GM12878 (cell line): ENCODE results near the gene ZNF652. TPM values are rescaled to one million over a fixed set of nuclear protein-coding genes. Genes with fewer than 3 reads are reported as not detected.

Source experiments
- ATAC-seq: fragments of 200-7000 bp; cut with Tn5 transposase; 3 replicates; pipeline ENCODE4 v1.9.1; 2020; ENCODE audit warnings: mild to moderate bottlenecking, moderate library complexity
- BruUV-seq: library from RNA; stranded (reverse); fragments of 400-500 nt; replicated peaks from 2 replicates; lab custom pipeline; 2021; lab: Mats Ljungman, UMichigan
- CTCF ChIA-PET: fragments of 300-600 bp; sonication (Branson Sonifier 250); formaldehyde crosslinking; extraction: SDS; loops from one replicate; lab custom pipeline; 2021; ENCODE audit warnings: inconsistent platforms; lab: Yijun Ruan, JAX
- POLR2A ChIA-PET: fragments of 350-600 bp; formaldehyde crosslinking; extraction: SDS; loops from one replicate; lab custom pipeline; 2021; ENCODE audit warnings: inconsistent platforms; lab: Charles Lee
- RAD21 ChIA-PET: fragments of 300-600 bp; sonication (Branson Sonifier 250); formaldehyde crosslinking; loops from one replicate; lab custom pipeline; 2023; ENCODE audit warnings: antibody characterized with exemption; ENCODE audit not compliant: unreplicated experiment; lab: Charles Lee
- SMC1A ChIA-PET: fragments of 300-600 bp; sonication (Branson Sonifier 250); formaldehyde crosslinking; loops from one replicate; lab custom pipeline; 2023; ENCODE audit not compliant: unreplicated experiment, uncharacterized antibody; lab: Charles Lee
- DNase-seq: peaks from one replicate; pipeline ENCODE4 v3.0.0-alpha.2; 2011; ENCODE audit warnings: low read depth, low spot score
- FAIRE-seq: peaks from 3 replicates; lab custom pipeline; 2011; peaks lifted over from hg19 to GRCh38; lab: Jason Lieb, UNC
- H2AFZ ChIP-seq: 2 replicates; pipeline ENCODE4 v1.6.0; 2011; ENCODE audit warnings: low read depth, low read length, control low read depth; ENCODE audit not compliant: control insufficient read depth
- H3K27ac ChIP-seq: 2 replicates; pipeline ENCODE4 v1.5.1; 2011; ENCODE audit warnings: control low read depth; ENCODE audit not compliant: control insufficient read depth, insufficient read depth
- H3K27me3 ChIP-seq, 2 experiments: replicated peaks in 1 of 2; 2 replicates each; pipeline versions ENCODE4 v1.6.0 to v1.6.1; 2011; ENCODE audit warnings: low read length in 1 of 2; ENCODE audit not compliant: control insufficient read depth in 2 of 2, insufficient read depth in 2 of 2
- H3K36me3 ChIP-seq, 2 experiments: 2 replicates each; pipeline ENCODE4 v1.5.1; 2011; ENCODE audit warnings: low read length in 1 of 2; ENCODE audit not compliant: control insufficient read depth in 2 of 2, insufficient read depth in 2 of 2
- H3K4me1 ChIP-seq: 2 replicates; pipeline ENCODE4 v1.6.1; 2011; ENCODE audit warnings: mild to moderate bottlenecking, low read length, moderate library complexity, mixed read lengths; ENCODE audit not compliant: control insufficient read depth, insufficient read depth
- H3K4me2 ChIP-seq: 2 replicates; pipeline ENCODE4 v1.6.0; 2011; ENCODE audit warnings: control low read depth; ENCODE audit not compliant: control insufficient read depth, insufficient read depth
- H3K4me3 ChIP-seq: fragments of 200-600 bp; sonication (generic); 2 replicates; pipeline ENCODE4 v1.5.1; 2016
- H3K79me2 ChIP-seq: 2 replicates; pipeline ENCODE4 v1.6.0; 2011; ENCODE audit warnings: low read length; ENCODE audit not compliant: control insufficient read depth, insufficient read depth
- H3K9ac ChIP-seq: 2 replicates; pipeline ENCODE4 v1.8.0; 2011; ENCODE audit warnings: low read length, control low read depth, mixed read lengths; ENCODE audit not compliant: control insufficient read depth, insufficient read depth
- H3K9me3 ChIP-seq: replicated peaks from 3 replicates; pipeline ENCODE4 v1.5.1; 2011; ENCODE audit warnings: mild to moderate bottlenecking, low read length; ENCODE audit not compliant: control insufficient read depth, insufficient read depth
- H4K20me1 ChIP-seq: 2 replicates; pipeline ENCODE4 v1.6.0; 2011; ENCODE audit not compliant: control insufficient read depth, insufficient read depth
- ATF7 ChIP-seq: fragments of 450-650 bp; IDR thresholded peaks from 2 replicates; pipeline ENCODE4 v1.6.1; 2016; ENCODE audit warnings: low read depth, mild to moderate bottlenecking
- CBFB ChIP-seq: IDR thresholded peaks from 2 replicates; pipeline ENCODE4 v1.6.1; 2016; ENCODE audit warnings: antibody characterized with exemption, low read depth
- GABPA ChIP-seq: IDR thresholded peaks from 2 replicates; pipeline ENCODE4 v1.6.1; 2014; ENCODE audit warnings: antibody characterized with exemption, low read depth, mild to moderate bottlenecking, inconsistent platforms
- IRF5 ChIP-seq: fragments of 450-650 bp; IDR thresholded peaks from 2 replicates; pipeline ENCODE4 v1.6.1; 2017; ENCODE audit warnings: borderline replicate concordance
- JUND ChIP-seq: IDR thresholded peaks from 2 replicates; pipeline ENCODE4 v1.6.1; 2012; ENCODE audit warnings: low read depth, mild to moderate bottlenecking, low read length, improper control_type of control experiment, moderate library complexity
- KDM1A ChIP-seq: fragments of 200-600 bp; sonication (generic); IDR thresholded peaks from 2 replicates; pipeline ENCODE4 v1.6.1; 2016; ENCODE audit warnings: borderline replicate concordance
- MTA3 ChIP-seq: IDR thresholded peaks from 2 replicates; pipeline ENCODE4 v1.6.1; 2012; ENCODE audit warnings: low read length, inconsistent platforms, borderline replicate concordance
- SIN3A ChIP-seq: IDR thresholded peaks from 2 replicates; pipeline ENCODE4 v1.6.1; 2012; ENCODE audit warnings: low read depth, low read length, improper control_type of control experiment
- STAT1 ChIP-seq: fragments of 450-650 bp; conservative IDR thresholded peaks from 2 replicates; pipeline ENCODE4 v1.6.1; 2014; ENCODE audit warnings: antibody characterized with exemption, mild to moderate bottlenecking
- ZNF24 ChIP-seq: fragments of 450-650 bp; IDR thresholded peaks from 2 replicates; pipeline ENCODE4 v1.6.1; 2017; ENCODE audit warnings: antibody characterized with exemption, mild to moderate bottlenecking
- ZZZ3 ChIP-seq: IDR thresholded peaks from 2 replicates; pipeline ENCODE4 v1.6.1; 2011; ENCODE audit warnings: low read depth; ENCODE audit not compliant: control insufficient read depth, insufficient read length
- WGBS: methylation state at CpG from one replicate; pipeline ENCODE4 v1.1.6; 2016; ENCODE audit warnings: low lambda C conversion rate; ENCODE audit not compliant: insufficient replicate concordance, insufficient coverage; ENCODE audit errors: missing lambda C conversion rate; 5-methylcytosine and 5-hydroxymethylcytosine counted together
- in situ Hi-C: fragments of 300-500 bp; cut with MboI; formaldehyde crosslinking; loops from 9 replicates; pipeline ENCODE4 v1.14.3; 2018; ENCODE audit warnings: mixed read lengths
- intact Hi-C: fragments of 100-400 bp; cut with micrococcal nuclease; formaldehyde crosslinking; loops from one replicate; pipeline ENCODE4 v1.14.2; 2022; ENCODE audit not compliant: unreplicated experiment
- polyA plus RNA-seq, 11 experiments: library from polyadenylated mRNA; depleted of rRNA in 4 of 11; unstranded in 6 of 11; stranded (reverse) in 5 of 11; fragments of >200 nt; fragmentation: Nextera tagmentation in 4 of 11; fragmentation: Illumina TruSeq in 1 of 11; extraction: Ambion mirVana in 4 of 11; extraction: Trizol in 1 of 11; gene quantifications; 1 replicate in 1 of 11; 2 replicates in 10 of 11; pipeline versions ENCODE4 v1.2.1 to v1.2.3, GENCODE V29; 2011 to 2016; ENCODE audit warnings: inconsistent platforms in 2 of 11, missing spikeins in 2 of 11, low read depth in 1 of 11
- total RNA-seq, 4 experiments: library from RNA; depleted of rRNA in 3 of 4; stranded (reverse); fragments of >200 nt in 3 of 4; fragmentation: Illumina TruSeq in 1 of 4; extraction: Trizol in 1 of 4; gene quantifications; 2 replicates each; pipeline versions ENCODE4 v1.2.1 to v1.2.3, GENCODE V29; 2013 to 2021
- TF ChIP-seq, protein P1 (sequence below): fragments of 150-350 bp; IDR thresholded peaks from 2 replicates; pipeline ENCODE4 v1.6.1; 2016; ENCODE audit warnings: low read depth, low read length

ZNF652 gene
- total and polyA plus RNA-seq, 10 of the 15 experiments (the other 5 are each of a cell fraction or from before 2014, with no cell fraction given) = 3.4 to 13.1 (median 8.7) TPM

- TF ChIP-seq ZZZ3 = no peak
- TF ChIP-seq KDM1A = no peak
- TF ChIP-seq, all 136 proteins: peak for 0
Observed at GRCh38 chr17:49356320-49356719, 5.7 kb downstream of the ZNF652 start (continued).

DNA sequence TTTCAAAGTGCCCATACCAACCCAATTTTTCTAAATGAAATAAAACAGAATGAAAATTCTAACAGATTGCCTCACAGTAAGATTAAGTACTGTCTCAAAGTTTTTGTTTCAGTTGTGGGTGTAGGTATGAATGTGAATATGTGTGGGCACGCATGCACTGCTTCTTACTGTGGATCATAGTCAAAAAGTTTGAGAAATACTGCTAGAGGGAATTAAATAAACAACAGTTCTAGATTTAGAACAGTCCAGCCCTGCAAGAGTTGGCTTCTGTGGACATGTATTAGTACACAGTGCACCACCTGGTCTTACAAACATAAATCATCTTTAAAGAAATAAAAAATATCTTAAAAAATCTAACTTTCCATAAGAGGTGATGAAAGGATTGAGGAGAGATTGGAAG is 8.4 kb downstream of the ZNF652 start:
- intact Hi-C loops = no loop called here
- DNase-seq = no peak
- no peak for FAIRE-seq
- Histone ChIP-seq H3K36me3 (no peaks in the 10 kb centered on the region; a peak in 1 of 4 replicates), H2AFZ (no peak overlapping the region), H3K4me3 (no peak overlapping the region), H3K9me3 (peaks cover 3% of the 10 kb centered on the region; the same call in 1 of the 3 replicates), H3K27me3 (no peaks in the 10 kb centered on the region), H3K27ac (no peak overlapping the region), H3K4me1 (peaks cover 9% of the 10 kb centered on the region; the same call in 1 of the 2 replicates), H3K4me2 (no peak overlapping the region), H4K20me1 (no peaks in the 10 kb centered on the region), H3K9ac (no peak overlapping the region), H3K79me2 (peaks cover 69% of the 10 kb centered on the region)
- ChIA-PET CTCF (interaction anchor here (1.1 to 1.7 kb wide), 4 partner anchors 9 to 15 kb away, joined by 3 to 7 read pairs (median 5); partner anchors contain the start of gene ZNF652), SMC1A (interaction anchor here (2.0 kb wide), 1 partner anchor 10 kb away, joined by 8 read pairs; no protein-coding TSS in a partner anchor), POLR2A (no interaction called here), RAD21 (no interaction called here)
- no TSS peak for BruUV-seq
- no peak for TF ChIP-seq ATF7
- no peak for TF ChIP-seq ZNF24
- TF ChIP-seq, protein P1, sequence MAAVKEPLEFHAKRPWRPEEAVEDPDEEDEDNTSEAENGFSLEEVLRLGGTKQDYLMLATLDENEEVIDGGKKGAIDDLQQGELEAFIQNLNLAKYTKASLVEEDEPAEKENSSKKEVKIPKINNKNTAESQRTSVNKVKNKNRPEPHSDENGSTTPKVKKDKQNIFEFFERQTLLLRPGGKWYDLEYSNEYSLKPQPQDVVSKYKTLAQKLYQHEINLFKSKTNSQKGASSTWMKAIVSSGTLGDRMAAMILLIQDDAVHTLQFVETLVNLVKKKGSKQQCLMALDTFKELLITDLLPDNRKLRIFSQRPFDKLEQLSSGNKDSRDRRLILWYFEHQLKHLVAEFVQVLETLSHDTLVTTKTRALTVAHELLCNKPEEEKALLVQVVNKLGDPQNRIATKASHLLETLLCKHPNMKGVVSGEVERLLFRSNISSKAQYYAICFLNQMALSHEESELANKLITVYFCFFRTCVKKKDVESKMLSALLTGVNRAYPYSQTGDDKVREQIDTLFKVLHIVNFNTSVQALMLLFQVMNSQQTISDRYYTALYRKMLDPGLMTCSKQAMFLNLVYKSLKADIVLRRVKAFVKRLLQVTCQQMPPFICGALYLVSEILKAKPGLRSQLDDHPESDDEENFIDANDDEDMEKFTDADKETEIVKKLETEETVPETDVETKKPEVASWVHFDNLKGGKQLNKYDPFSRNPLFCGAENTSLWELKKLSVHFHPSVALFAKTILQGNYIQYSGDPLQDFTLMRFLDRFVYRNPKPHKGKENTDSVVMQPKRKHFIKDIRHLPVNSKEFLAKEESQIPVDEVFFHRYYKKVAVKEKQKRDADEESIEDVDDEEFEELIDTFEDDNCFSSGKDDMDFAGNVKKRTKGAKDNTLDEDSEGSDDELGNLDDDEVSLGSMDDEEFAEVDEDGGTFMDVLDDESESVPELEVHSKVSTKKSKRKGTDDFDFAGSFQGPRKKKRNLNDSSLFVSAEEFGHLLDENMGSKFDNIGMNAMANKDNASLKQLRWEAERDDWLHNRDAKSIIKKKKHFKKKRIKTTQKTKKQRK = no peak
- no peak for TF ChIP-seq GABPA
- no peak for TF ChIP-seq MTA3
- TF ChIP-seq IRF5 = no peak
- TF ChIP-seq STAT1 = no peak
- TF ChIP-seq CBFB = no peak
- TF ChIP-seq JUND = no peak
- TF ChIP-seq SIN3A = no peak
- WGBS = 90% methylated on average over 1 of the region's 1 CpG
- peak; percentile 43 for ATAC-seq
- in situ Hi-C loops = no loop called here
